Measurements from ENCODE around the gene PPARG. TPM values are rescaled to one million over a fixed set of nuclear protein-coding genes. Genes with fewer than 3 reads are reported as not detected.
"Not testable (repeated sequence)": the region's sequence is repeated elsewhere in the genome, so short reads cannot be mapped to it uniquely, and the experiment has no call there.

Gene PPARG
- total RNA-seq, 4 donors from 2014 or later = 26.4 to 46.4 (median 37.4) TPM

GRCh38 chr3:12284591-12284990, 4.3 kb upstream of the PPARG start:
- Histone ChIP-seq H3K27ac (no peak overlapping the region), H3K9me3 (no peaks in the 10 kb centered on the region), H3K4me1 (peaks cover 0 to 5% (median 0%) of the 10 kb centered on the region in 4 donors), H3K27me3 (no peaks in the 10 kb centered on the region), H3K36me3 (no peaks in the 10 kb centered on the region), H3K4me3 (no peak overlapping the region)
- no peak for DNase-seq
- TF ChIP-seq POLR2A (IDR thresholded peaks at IDR 0.05) (no peak), CTCF (IDR thresholded peaks at IDR 0.05) (no peak)

- Histone ChIP-seq H3K9me3 (no peaks in the 10 kb centered on the region), H3K4me3 (no peak overlapping the region)
- TF ChIP-seq POLR2A (IDR thresholded peaks at IDR 0.05) (no peak), CTCF (IDR thresholded peaks at IDR 0.05) (no peak)
These were observed 3.8 kb upstream of the PPARG start for GRCh38 chr3:12285003-12285555.

GRCh38 chr3:12285779-12286178, 3.1 kb upstream of the PPARG start:
- not testable (repeated sequence) for H3K27me3 ChIP-seq, H3K9me3 ChIP-seq, H3K4me3 ChIP-seq, DNase-seq, H3K4me1 ChIP-seq, H3K27ac ChIP-seq, H3K36me3 ChIP-seq

More at GRCh38 chr3:12285003-12285555, 3.8 kb upstream of the PPARG start:
- Histone ChIP-seq H3K36me3 (no peaks in the 10 kb centered on the region), H3K27ac (no peak overlapping the region), H3K27me3 (no peaks in the 10 kb centered on the region), H3K4me1 (peaks cover 0 to 5% (median 0%) of the 10 kb centered on the region in 4 donors)
- DNase-seq = no peak

GRCh38 chr3:12286504-12286903, 2.4 kb upstream of the PPARG start:
- TF ChIP-seq CTCF (IDR thresholded peaks at IDR 0.05) = no peak
- TF ChIP-seq POLR2A (IDR thresholded peaks at IDR 0.05) = no peak
- H3K4me1 ChIP-seq = peaks cover 0 to 5% (median 0%) of the 10 kb centered on the region in 4 donors
- H3K27me3 ChIP-seq = no peaks in the 10 kb centered on the region
- no peak for DNase-seq
- H3K27ac ChIP-seq = no peak overlapping the region
- no peaks in the 10 kb centered on the region for H3K9me3 ChIP-seq
- H3K36me3 ChIP-seq = no peaks in the 10 kb centered on the region
- no peak overlapping the region for H3K4me3 ChIP-seq

GRCh38 chr3:12286927-12287726, 1.7 kb upstream of the PPARG start:
- peak in 2 of 3 donors; percentile 57 to 74 for DNase-seq
- H3K4me3 ChIP-seq = peak overlapping the region in 3 of 4 donors; percentile 20 to 87 (median 64)
- H3K27ac ChIP-seq = peak overlapping the region in 3 of 4 donors; percentile 7 to 93 (median 53)

More at GRCh38 chr3:12286927-12287726, 1.7 kb upstream of the PPARG start:
- Histone ChIP-seq H3K4me1 (peaks cover 0 to 5% (median 0%) of the 10 kb centered on the region in 4 donors), H3K36me3 (no peaks in the 10 kb centered on the region), H3K9me3 (no peaks in the 10 kb centered on the region), H3K27me3 (no peaks in the 10 kb centered on the region)
- TF ChIP-seq CTCF (IDR thresholded peaks at IDR 0.05) (peak in 3 of 6 experiments; percentile 22 to 45 (median 40)), POLR2A (IDR thresholded peaks at IDR 0.05) (peak in 1 of 2 donors; percentile 6)

All from Peyer's patch (tissue), 4 donors.